MM.1S (cell line): ENCODE data around the gene CD44.

Experiments
- CTCF ChIP-seq: fragments of 300-600 bp; sonication (generic); IDR thresholded peaks from 2 replicates; pipeline ENCODE4 v1.5.1; 2016; ENCODE audit warnings: antibody characterized with exemption, low read length, mixed read lengths
- EZH2 ChIP-seq: fragments of 300-600 bp; sonication (generic); optimal IDR thresholded peaks from 2 replicates; pipeline ENCODE3; 2017; ENCODE audit warnings: low read depth, mild to moderate bottlenecking, antibody characterized with exemption, low read length, mixed read lengths
- EZH2phosphoT487 ChIP-seq: fragments of 300-600 bp; sonication (generic); IDR thresholded peaks from 2 replicates; pipeline ENCODE4 v1.6.1; 2018; ENCODE audit warnings: antibody characterized with exemption, low read length

GRCh38 chr11:35141571-35141971 is 2.6 kb downstream of the CD44 start:
- TF ChIP-seq CTCF (no peak), EZH2phosphoT487 (no peak), EZH2 (no peak)
